GM04504 (cell line): ENCODE results near the gene PAQR5.
"Not testable (repeated sequence)": the region's sequence is repeated elsewhere in the genome, so short reads cannot be mapped to it uniquely, and the experiment has no call there.

Experiments
- DNase-seq: peaks from one replicate; pipeline ENCODE4 v3.0.0-alpha.2; 2012; ENCODE audit warnings: low read depth

PAQR5 gene

DNA sequence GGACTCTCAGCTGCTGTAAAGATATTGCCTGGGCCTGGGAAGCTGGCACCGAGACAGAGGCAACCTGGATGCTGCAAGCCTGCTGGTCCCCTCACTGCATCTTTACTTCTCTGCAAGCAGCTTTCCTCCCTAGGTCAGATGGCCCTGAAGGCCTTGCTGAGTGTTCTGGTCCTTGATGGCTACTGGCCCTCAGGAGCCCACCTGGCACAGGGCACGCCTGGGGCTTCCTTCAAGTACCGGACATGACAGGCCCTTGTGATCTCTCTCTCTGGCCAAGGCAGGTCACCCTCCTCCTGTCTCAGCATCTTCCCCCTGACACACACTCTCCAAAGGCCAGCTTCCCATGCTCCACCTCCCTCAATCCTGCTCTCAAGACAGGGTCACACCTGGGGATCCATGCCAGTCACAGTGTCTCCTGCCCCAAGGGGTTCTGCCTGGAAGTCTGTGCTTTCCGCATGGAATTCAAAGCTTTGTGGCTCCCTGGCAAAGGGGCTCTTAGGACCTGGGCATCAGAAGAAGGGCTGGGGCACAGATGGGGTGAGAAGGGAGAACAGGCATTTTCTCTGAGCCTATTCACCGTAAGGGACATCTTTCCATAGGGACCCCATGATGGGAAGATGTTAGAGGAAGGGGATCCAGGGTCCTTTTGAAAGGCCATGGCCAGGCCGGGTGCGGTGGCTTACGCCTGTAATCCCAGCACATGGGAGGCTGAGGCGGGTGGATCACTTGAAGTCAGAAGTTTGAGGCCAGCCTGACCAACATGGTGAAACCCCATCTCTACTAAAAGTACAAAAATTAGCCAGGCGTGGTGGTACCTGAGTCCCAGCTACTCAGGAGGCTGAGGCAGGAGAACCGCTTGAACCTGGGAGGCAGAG is 4.7 kb upstream of the PAQR5 start:
- DNase-seq: no peak

DNA sequence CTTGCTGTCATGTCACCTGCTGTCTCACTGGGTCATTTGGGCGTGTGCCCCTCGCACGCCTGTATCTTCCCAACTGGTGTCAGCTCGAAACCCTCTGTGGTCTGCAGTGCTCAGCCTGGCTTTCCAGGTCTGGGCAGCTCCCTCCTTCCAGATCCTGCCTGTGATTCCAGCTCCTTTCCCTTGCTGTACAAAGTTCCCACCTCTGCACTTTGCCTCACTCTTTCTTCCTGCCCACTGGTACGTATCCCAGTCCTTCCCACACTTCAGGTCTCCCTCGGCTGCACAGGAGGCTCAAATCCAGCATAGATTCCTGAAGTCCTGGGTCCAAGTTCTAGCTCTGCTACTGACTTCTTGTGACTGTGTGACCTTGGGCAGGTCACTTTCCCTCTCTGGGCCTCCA is 2.1 kb upstream of the PAQR5 start:
- DNase-seq: no peak

DNA sequence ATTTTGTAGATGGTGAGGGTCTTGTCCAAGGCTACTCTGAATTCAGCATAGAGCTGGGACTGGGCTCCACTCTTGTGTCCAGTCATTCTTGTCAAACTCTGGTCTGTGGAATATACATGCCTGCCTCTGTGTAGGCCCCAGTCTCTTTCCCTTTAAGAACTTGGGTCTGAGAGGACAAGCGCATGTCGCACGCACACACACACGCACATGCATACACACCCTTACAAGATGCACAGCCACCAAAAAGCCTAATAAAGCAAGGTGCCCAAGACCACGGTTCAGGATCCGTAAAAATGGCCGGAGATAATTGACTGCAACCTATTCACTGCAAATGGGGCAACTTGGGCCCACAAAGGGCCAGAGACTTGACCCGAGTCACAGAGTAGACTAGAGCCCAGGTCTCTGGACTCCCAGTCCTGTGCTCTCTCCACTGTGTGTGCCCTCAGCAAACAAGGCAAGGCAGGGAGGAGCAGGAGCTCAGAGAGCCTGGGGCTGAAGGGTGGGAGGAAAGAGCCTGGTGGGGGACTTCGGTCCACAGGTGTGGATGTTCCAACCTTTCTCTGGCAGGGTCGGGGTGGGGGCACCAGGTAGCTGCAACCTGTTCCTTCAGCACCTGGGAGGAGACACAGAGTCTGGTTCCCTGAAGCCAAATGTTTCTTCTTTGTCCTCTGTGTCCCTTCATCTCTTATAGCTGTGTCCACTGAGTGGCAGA is 914 bp upstream of the PAQR5 start:
- no peak for DNase-seq

DNA sequence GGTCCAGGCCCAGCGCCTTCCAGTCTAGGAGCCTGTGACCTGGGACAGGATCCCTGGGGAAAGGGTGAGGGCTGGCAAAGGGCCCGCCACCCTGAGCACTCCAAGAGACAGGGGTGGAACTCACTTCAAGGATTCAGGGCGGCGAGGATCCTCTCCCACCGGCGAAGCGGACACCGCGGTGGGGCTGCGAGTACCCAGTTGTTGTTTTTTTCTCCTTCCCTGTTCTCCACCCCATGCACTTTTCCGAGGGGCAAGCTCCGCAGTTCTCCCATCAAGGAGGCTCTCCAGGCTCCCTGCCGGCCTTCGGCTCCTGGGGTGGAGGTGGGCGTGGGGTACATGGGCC is 387 bp upstream of the PAQR5 start:
- DNase-seq: no peak

DNA sequence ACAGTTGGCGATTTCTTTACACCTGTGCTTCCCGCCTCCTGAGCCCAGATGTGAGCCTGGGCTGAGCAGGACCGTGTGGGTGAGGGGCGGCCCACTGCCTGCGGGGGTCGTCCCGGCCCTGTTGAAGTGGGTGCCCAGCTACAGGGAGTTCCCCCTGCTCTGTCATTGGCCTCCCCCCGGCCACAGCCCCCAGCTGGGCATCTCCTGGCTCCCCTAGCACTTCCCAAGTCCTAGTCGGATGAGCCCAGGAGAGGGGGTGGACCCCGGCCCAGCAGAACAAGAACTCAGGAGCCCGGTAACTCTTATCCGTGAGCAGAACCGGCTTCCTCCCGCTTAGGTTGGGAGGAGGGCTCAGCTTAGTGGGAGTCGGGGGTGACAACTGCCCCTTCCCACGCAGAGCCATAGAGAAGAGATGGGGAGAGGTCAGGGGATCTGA is 757 bp downstream of the PAQR5 start:
- no peak for DNase-seq

DNA sequence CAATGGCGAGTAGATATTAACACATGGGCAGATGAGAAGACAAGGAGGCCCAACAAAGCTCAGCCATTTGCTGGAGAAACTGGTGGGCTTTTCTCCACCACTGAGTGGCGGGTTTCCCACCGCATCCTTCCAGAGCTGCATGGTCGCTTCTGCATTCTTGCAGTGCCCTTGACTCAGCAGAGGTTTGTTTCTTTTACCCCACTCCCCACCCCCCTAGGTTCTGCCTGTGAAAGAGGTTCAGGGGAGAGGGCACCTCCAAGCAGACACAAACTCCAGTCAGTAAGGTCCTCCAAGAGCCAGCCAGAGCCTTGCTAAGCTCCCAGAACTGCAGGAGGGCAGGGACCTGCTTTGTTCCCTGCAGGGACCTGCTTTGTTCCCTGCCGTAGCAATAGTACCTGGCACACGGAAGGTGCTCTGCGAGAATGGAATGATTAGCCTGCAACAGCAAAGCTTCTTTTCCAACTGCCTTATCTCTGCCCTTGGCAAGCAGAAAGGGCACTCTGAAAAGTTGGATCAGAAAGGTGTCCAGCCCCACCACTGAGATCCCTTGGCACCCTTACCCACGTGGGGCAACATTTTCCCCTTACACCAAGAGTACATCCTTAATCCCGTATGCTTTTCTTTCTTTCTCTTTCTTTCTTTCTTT is 1.4 kb downstream of the PAQR5 start:
- no peak for DNase-seq

DNA sequence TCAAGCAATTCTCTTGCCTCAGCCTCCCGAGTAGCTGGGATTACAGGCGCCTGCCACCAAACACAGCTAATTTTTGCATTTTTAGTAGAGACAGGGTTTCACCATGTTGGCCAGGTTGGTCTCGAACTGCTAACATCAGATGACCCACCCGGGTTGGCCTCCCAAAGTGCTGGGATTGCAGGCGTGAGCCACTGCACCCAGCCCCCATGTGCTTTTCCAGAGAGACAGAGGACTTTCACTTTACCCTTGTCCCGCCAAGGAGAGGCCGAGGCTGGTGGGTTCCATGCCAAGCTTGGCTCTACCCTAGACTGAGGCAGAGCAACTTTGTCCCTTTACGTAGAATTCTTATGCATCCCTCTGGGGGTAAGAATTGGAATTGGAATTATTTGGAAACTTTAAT is 2.4 kb downstream of the PAQR5 start:
- DNase-seq: not testable (repeated sequence)

DNA sequence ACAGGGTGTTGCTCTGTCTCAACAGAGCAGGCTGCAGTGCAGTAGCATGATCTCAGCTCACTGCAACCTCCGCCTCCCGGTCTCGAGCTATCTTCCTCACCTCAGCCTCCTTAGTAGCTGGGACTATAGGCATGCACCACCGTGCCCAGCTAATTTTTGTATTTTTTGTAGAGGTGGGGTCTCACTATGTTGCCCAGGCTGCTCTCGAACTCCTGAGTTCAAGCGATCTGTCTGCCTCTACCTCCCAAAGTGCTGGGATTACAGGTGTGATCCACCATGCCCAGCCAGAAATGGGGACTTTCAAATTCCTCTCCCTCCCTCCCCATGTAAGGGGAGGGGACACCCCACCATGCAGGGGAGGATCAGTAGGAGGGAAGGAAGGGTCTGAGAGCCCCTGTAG is 3.4 kb downstream of the PAQR5 start:
- DNase-seq: not testable (repeated sequence)

DNA sequence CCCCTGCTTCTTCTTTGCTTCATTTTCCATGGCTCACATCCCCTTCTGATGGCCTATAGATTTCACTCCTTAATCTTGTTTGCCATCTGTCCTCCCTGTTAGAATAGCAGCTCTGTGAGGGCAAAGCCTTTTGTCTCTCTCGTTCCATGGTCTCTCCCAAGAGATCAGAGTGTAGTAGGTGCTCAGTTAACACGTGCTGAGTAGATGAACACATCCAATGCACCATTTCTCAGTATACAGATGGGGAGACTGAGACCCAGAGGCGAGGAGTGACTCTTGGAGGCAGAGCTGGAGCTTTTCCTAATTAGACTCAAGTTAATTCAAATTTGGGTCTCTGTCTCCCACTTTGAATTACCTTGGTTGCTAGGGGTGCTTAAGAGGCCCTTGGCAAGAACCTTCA is 4.2 kb downstream of the PAQR5 start:
- no peak for DNase-seq

DNA sequence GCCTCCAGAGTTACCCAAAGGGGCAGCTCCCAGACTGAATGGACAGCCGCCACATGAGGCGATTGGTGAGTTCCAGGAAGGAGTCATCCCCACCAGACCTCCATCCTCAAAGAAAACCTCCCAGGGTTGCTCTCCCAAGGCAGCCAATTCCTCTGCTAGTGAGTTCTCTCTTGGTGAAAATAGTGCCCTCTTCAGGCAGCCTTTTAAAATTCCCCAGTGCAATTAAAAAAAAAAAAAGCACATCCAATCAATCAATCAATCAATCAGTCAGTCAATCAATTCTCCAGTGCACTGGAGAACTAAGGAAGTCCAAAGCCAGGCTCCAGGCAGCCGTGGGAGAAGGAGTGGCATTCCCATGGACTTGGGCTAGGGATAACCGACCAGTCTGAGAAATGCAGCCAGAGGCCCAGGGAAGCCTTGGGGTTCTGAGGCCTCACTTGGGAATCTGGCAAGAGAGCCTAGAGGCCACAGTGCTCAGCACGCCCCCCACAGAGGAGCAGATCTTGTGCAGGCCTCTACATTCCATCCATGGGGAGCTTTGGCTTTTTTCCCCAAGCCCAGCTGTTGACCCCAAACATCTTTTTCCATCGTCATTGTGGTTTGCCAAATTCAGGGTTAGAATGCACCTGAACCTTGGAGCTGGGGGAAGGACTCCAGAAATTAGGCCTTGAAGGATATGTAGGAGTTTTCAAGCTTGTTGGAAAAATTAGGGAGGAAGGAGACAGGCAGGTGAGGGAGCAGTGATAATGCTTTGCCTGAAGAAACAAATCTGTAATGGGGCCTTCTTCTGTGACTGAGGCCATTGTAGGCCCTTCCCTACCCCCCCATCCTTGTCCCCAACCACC is 4.8 kb downstream of the PAQR5 start:
- DNase-seq: no peak

DNA sequence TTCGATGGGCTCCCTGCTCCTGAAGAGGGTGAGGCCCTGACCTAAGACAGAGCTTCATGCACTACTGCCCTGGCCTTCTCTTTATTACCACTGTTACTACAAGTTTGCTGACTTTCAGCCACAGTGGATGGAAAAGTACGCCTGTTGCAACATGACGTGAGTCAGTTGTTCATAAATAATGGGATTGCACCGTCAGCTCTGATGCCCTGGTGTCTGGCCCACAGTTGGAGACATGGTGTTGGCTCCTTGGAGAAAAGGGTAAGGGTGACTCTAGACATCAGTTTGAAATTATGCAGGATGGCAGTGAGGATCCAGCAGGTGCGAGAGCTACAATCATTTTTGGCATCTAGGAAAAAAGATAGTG is 5.5 kb downstream of the PAQR5 start:
- peak; percentile 83 for DNase-seq

DNA sequence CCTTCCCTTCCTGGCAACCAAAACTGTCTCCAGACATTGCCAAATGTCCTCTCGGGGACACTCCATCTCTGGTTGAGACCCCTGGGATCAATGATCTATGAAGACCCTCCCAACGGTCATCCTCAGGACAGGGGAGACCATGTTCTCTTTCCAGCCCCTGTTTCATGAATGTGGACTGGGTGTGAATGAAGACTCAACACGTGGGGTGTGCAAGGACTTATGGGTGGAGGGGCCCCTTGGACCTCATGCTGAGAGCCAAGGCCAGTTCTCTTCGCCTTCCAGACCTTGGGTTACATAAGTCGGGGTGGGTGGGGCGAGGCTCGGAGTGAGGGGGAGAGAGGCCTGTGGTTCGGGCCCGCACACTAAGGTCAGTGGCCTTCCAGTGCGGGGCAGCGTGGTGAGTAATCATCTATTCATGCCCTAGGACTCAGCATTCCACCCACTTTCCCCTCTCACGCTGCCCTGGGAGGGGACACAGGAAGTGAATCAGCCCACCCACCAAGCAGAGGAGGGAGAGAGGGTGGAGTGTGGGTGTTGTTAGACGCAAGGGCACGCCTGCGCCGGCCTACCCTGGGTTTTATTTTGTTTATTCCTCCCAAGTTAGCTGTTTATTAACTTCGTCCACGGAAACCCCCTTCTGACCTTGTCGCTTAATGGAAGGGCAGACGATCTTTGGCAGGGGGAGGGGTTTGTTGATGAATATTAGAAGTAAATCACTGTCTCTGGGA is 6.7 kb downstream of the PAQR5 start:
- peak; percentile 96 for DNase-seq

DNA sequence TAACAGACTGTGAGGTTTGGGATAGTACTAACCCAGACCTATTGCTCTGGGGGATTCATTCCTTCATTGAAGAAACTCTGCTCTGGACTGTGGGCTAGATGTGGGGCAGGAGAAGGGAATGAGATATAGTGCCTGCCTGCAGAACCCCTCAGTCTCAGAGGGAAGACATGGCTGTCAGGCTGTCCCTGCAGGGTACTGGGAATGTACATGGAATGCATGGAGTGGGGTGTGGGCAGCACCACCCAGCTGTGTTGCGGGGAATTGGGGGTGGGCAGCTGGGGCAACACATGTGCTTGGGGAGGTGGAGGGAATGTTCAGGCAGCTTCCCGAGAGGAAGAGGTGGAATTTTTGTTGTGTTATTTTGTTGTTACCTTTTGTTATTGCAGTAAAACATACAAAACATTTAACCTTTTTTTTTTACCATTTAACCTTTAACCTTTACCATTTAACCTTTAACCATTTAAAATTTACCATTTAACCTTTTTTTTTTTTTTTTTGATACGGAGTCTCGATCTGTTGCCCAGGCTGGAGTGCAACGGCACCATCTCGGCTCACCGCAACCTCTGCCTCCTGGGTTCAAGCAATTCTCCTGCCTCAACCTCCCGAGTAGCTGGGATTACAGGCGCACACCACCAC is 7.3 kb downstream of the PAQR5 start:
- DNase-seq: no peak

DNA sequence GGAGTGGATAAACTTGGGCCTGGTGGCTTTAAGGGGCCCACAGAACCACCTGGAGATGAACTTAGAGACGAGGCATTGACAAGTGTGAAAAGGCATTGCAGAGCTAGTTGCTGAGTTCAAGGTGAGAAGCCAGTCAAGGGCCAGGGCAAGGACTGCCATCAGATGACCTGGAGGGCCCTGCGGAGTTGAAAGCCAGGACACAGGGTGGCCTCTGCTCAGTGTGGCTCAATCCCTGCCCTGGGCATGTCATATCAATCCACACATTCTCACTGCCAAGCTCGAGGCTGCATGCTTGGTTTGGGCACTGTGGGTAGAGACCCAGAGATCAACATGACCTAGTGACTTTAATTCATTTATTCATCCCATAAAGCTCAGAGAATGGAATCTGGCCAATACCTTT is 9.2 kb downstream of the PAQR5 start:
- DNase-seq: no peak

DNA sequence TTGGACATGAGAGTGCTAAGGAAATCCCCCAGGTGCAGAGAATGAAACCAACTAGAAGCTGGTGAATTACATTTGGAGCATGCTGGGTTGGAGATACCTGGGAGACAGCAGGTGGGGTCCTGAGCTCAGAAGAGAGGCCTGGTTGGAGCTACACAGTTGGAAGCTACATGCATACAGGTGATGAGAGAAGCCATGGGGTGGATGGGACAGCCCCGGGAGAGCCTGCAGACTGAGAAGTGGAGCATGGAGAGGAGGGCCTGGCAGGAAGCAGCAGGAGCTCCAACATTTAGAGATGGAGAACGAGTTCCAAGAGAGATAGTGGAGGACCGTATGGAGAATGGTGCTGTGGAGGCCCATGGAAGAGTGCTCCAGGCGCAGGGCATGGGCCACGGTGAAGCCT is 10.2 kb downstream of the PAQR5 start:
- no peak for DNase-seq

DNA sequence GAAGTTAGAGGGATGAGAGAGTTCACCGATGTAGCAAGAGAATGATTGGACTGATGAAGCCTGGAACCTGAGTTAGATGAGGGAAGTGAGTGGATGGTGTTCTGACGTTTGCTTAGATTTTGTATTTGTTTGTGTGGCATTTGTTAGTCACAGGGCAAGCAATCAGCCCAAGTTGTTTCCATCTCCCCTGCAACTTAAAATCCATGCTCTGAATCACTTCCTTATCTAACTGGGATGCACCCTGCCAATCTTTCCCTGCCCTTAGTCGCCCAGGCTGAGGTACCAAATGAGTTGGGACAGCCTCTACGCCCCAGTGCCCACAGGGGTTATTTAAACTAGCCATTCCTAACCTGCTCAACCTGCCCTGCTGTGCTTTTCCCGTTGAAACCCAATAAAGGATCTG is 12.6 kb downstream of the PAQR5 start:
- DNase-seq: no peak

DNA sequence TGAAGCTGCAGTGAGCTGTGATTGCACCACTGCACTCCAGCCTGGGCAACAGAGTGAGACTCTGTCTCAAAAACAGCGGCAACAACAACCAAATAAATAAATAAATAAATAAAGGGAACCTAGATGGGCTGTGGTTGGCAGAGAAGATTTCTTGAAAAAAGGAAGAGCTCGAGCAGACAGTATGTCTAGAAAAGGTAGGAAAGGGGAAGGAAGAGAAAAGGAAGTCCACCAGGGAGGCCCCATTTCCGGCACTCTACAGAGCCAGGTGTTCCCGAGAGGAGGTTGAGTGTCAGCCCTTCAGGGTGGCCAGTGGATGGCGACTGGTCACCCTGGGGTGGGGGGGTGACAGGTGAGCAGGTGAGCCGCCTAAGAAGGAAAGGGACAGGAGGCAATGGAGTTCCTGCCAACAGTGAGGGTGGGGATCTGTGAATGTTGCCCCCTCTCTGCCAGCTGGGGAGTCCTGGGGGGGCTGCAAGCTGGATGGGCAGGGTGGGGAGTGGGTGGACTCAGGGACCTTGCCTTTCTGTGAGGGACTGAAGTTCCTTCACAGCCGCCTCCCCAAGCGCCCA is 14.8 kb downstream of the PAQR5 start:
- no peak for DNase-seq

DNA sequence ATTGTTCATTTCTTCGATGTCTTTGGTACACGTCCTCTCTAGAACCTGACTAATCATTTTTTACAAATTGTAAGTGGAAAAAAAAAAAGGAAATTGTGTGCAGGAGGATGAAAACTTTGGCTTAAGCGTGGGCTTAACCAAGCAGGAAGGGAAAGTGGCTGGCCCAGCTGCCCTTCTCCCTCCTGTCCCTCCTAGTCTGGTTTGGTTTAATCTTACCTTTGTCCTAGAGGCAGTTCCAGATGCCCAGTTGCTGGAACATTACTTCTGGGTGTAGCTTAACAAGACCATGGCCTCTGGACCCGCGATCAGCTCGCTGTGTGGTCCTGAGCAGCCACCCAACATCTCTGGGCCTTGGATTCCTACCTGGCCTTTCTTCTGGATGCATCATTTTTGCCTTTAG is 15.4 kb downstream of the PAQR5 start:
- no peak for DNase-seq

DNA sequence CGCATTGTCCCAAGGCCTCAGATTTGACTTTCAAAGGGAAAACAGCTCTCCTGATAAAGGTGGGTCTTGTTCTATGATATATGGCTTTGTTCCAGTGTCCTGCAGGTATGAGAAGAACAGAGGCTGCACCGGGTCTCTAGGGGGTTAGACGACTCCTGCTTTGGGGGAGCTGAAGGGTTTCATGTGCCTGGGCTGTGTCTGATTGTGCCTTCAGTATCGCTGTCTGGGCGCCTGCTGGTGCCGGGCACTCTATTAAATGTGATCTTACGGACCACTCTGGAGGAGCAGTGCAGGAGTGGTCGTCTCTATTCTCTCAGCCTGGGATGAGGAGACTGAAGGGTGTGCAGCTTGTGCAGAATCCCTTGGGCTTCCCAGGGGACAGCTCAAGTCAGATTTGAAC is 16.0 kb downstream of the PAQR5 start:
- no peak for DNase-seq

DNA sequence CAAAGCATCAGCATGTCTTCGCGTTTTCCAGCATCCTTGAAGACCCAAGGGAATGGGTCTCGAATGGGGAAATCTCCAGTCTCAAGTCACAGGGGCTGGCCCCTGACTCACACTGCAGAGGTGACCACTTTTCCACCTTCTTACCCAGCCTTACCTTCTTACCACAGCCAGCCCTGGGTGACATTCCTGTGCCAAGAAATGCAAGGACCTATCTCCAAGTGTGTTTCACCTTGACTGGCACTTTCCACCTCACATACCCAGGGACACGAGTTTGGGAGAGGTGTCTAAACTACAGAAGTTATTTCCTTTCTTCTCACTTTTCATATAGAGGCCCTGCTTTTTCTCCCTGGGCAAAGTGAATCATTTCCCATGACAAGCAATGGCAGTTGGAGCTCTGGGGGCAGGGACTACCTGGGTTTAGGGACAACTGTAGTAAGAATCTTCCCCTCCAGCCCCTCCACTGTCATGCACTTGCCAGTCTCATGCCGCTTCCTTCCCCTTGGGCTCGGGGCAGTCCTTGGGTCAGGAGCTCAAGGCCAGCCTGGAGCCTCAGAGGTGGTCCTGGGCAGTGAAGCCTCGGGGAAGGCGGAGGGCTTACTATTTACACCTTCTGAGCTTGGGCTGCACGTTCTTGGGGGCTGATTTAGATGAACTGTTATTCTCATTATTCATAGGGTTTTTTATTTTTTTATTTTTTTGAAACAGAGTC is 16.8 kb downstream of the PAQR5 start:
- DNase-seq: no peak
